Loucy (cell line): ENCODE data around the gene FOXO3.

ENCODE experiments used
- EZH2phosphoT487 ChIP-seq: fragments of 200-600 bp; IDR thresholded peaks from 2 replicates; pipeline ENCODE4 v1.6.1; 2018; ENCODE audit warnings: antibody characterized with exemption, mild to moderate bottlenecking, moderate library complexity, borderline replicate concordance
- TF ChIP-seq, protein P1 (sequence below): fragments of 200-600 bp; sonication (generic); conservative IDR thresholded peaks from 2 replicates; pipeline ENCODE4 v1.5.1; 2014; ENCODE audit warnings: mild to moderate bottlenecking, antibody characterized with exemption, low read length

DNA sequence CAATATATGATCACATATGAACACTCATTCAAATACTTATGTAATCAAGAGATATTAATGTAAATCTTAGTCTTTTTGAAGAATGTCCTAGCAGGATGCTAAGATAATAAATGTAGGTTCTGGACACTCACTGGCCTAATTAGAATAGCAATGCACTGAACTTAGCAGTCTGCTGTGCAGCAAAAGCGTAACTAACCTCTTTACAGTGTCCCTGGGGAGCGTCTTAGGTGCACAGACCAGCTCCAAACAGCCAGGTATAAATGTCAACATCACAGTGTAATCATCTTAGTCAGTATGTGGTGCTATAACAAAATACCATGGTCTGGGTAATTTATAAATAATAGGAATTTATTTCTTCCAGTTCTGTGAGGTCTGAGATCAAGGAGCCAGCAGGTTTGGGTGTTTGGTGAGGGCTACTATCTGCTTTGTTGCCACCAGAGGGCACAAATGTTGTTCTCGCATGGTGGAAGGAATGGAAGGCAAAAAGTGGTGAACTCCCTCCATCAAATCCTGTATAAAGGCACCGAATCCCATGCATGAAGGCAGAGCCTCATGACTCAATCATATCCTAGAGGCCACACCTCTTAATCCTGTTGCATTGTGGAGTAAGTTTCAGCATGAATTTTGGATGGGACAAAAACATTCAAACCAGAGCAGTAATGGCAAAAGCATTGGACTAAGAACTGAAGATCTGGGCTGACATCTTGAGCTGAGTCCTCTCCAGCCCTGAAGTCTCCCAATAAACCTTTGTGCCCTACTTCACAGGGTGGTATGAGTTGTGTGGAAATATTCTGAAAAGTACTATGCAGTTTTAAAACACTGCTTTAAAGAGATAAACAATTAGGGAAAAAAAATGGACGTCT, 41.8 kb upstream of the FOXO3 start:
- TF ChIP-seq, protein P1, sequence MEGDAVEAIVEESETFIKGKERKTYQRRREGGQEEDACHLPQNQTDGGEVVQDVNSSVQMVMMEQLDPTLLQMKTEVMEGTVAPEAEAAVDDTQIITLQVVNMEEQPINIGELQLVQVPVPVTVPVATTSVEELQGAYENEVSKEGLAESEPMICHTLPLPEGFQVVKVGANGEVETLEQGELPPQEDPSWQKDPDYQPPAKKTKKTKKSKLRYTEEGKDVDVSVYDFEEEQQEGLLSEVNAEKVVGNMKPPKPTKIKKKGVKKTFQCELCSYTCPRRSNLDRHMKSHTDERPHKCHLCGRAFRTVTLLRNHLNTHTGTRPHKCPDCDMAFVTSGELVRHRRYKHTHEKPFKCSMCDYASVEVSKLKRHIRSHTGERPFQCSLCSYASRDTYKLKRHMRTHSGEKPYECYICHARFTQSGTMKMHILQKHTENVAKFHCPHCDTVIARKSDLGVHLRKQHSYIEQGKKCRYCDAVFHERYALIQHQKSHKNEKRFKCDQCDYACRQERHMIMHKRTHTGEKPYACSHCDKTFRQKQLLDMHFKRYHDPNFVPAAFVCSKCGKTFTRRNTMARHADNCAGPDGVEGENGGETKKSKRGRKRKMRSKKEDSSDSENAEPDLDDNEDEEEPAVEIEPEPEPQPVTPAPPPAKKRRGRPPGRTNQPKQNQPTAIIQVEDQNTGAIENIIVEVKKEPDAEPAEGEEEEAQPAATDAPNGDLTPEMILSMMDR: peak; percentile 74
- TF ChIP-seq EZH2phosphoT487: no peak
